Measurements from ENCODE around the gene SPRR2B. TPM values are rescaled to one million over a fixed set of nuclear protein-coding genes. Genes with fewer than 3 reads are reported as not detected.
"Not testable (repeated sequence)": the region's sequence is repeated elsewhere in the genome, so short reads cannot be mapped to it uniquely, and the experiment has no call there.

The SPRR2B gene
- not detected for total RNA-seq

GRCh38 chr1:153071511-153071910 is at the start of gene SPRR2B:
SPRR2B (minus strand) TSS chr1:153071611; CDS start chr1:153070839, 772 bp downstream.
- ChIA-PET POLR2A (no interaction called here), CTCF (no interaction called here)
- DNase-seq = no peak
- no peaks in the 10 kb centered on the region for H3K36me3 Mint-ChIP-seq (ENCODE audit: low read depth)
- no peak within 1 kb of the TSS for H3K4me3 Mint-ChIP-seq
- ATAC-seq = no peak
- H3K4me1 Mint-ChIP-seq = no peaks in the 10 kb centered on the region
- intact Hi-C loops (cut with DNase I, micrococcal nuclease) = no loop called here
- peaks cover 7% of the 10 kb centered on the region for H3K27me3 Mint-ChIP-seq
- no peak within 1 kb of the TSS for H3K27ac Mint-ChIP-seq
- H3K9me3 Mint-ChIP-seq (ENCODE audit: low read depth) = no peaks in the 10 kb centered on the region

- peaks cover 8% of the 10 kb centered on the region for H3K9me3 Mint-ChIP-seq (ENCODE audit: low read depth)
- CTCF ChIA-PET = no interaction called here
- POLR2A ChIA-PET = no interaction called here
- H3K27ac Mint-ChIP-seq = no peak overlapping the region
- DNase-seq (no peak), ATAC-seq (no peak)
- intact Hi-C loops (cut with DNase I, micrococcal nuclease) = no loop called here
- no peaks in the 10 kb centered on the region for H3K4me1 Mint-ChIP-seq
- peaks cover 12% of the 10 kb centered on the region for H3K27me3 Mint-ChIP-seq
- no peaks in the 10 kb centered on the region for H3K36me3 Mint-ChIP-seq (ENCODE audit: low read depth)
- H3K4me3 Mint-ChIP-seq = no peak overlapping the region
Measured at GRCh38 chr1:153120945-153121344, 49.5 kb upstream of the SPRR2B start.

- no peak overlapping the region for H3K4me3 Mint-ChIP-seq
- peaks cover 22% of the 10 kb centered on the region for H3K27me3 Mint-ChIP-seq
- DNase-seq (no peak), ATAC-seq (no peak)
- ChIA-PET POLR2A (no interaction called here), CTCF (interaction anchor here (0.8 kb wide), 1 partner anchor 169 kb away, joined by 3 read pairs; no protein-coding TSS in a partner anchor)
- H3K36me3 Mint-ChIP-seq (ENCODE audit: low read depth) = no peaks in the 10 kb centered on the region
- intact Hi-C loops (cut with DNase I, micrococcal nuclease) = no loop called here
- H3K27ac Mint-ChIP-seq = no peak overlapping the region
- peaks cover 2% of the 10 kb centered on the region for H3K9me3 Mint-ChIP-seq (ENCODE audit: low read depth)
- H3K4me1 Mint-ChIP-seq = no peaks in the 10 kb centered on the region
Measured at GRCh38 chr1:153119491-153119971, 48.1 kb upstream of the SPRR2B start.

DNA sequence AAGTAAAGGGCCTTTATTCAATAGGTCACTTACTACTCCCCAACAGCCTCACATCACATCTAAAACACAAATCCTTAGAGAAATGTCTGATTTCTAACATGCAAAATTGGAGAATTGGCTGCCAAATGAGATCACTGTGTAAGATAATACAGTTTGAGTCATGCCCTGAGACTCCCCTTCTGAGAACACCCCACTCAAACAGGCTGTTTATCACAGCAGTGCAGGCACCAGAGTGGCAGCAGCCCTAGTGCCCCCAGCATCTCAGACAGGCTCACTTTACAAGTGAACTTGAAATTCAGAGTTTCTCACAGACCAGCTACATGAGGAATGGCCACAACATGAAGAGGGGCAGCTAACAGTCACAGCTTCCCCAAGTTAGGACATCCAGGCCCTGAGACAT is 43.9 kb upstream of the SPRR2B start:
- intact Hi-C loops (cut with DNase I, micrococcal nuclease); H3K36me3 Mint-ChIP-seq (ENCODE audit: low read depth); H3K27ac Mint-ChIP-seq; H3K9me3 Mint-ChIP-seq (ENCODE audit: low read depth); H3K4me3 Mint-ChIP-seq; POLR2A ChIA-PET; DNase-seq; H3K4me1 Mint-ChIP-seq; ATAC-seq: not testable (repeated sequence)
- H3K27me3 Mint-ChIP-seq = peaks cover 23% of the 10 kb centered on the region
- CTCF ChIA-PET = interaction anchor here (0.6 kb wide), 1 partner anchor 94 kb away, joined by 4 read pairs; no protein-coding TSS in a partner anchor

GRCh38 chr1:153113416-153113815 is 42.0 kb upstream of the SPRR2B start, which contains the start of gene SPRR2F:
SPRR2F (minus strand) TSS chr1:153113516; CDS start chr1:153112733, 783 bp downstream.
- Mint-ChIP-seq H3K4me3 (no peak within 1 kb of the TSS), H3K9me3 (ENCODE audit: low read depth) (no peaks in the 10 kb centered on the region), H3K27me3 (peaks cover 18% of the 10 kb centered on the region), H3K4me1 (no peaks in the 10 kb centered on the region), H3K27ac (no peak within 1 kb of the TSS), H3K36me3 (ENCODE audit: low read depth) (no peaks in the 10 kb centered on the region)
- intact Hi-C loops (cut with DNase I, micrococcal nuclease) = no loop called here
- DNase-seq (no peak), ATAC-seq (no peak)
- POLR2A ChIA-PET = no interaction called here
- CTCF ChIA-PET = no interaction called here

DNA sequence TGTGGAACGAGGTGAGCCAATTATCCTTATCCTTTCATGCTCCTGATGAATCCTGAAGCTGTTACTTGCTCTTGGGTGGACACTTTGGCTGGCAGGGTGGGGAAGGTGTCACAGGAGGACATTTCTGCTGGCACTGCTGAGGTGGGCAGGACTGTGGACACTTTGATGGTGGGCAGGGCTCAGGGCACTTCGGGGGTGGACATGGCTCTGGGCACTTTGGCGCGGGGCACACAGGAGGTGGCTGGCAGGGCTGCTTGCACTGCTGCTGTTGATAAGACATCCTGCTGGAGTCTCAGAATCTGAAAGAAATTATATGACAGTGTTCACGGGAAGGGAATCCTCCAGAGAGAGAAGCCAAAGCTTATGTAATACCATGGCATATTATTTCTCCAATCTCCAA is 41.0 kb upstream of the SPRR2B start:
- not testable (repeated sequence) for ATAC-seq

DNA sequence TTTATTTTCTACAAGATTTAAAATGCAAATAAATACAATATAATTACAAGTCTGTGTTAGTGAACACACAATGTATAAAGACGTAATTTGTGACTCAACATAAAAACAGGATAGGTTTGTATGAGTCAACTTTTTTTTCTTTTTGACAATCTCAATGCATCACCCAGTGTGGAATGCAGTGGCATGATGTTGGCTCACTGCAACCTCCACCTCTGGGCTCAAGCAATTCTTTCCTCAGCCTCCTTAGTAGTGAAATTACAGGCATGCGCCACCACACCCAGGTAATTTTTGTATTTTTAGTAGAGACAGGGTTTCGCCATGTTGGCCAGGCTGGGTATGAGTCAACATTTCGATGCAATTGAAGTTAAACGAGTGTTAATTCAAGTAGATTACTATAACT is 28.8 kb upstream of the SPRR2B start:
- POLR2A ChIA-PET = no interaction called here
- Mint-ChIP-seq H3K4me1 (no peaks in the 10 kb centered on the region), H3K27me3 (peaks cover 26% of the 10 kb centered on the region), H3K9me3 (ENCODE audit: low read depth) (no peaks in the 10 kb centered on the region), H3K4me3 (no peak overlapping the region), H3K36me3 (ENCODE audit: low read depth) (no peaks in the 10 kb centered on the region), H3K27ac (no peak overlapping the region)
- ATAC-seq (no peak), DNase-seq (no peak)
- CTCF ChIA-PET = no interaction called here
- intact Hi-C loops (cut with DNase I, micrococcal nuclease) = no loop called here

More for the DNA sequence above, 41.0 kb upstream of the SPRR2B start:
- H3K4me3 Mint-ChIP-seq; CTCF ChIA-PET; intact Hi-C loops (cut with DNase I, micrococcal nuclease); H3K9me3 Mint-ChIP-seq (ENCODE audit: low read depth); POLR2A ChIA-PET; H3K36me3 Mint-ChIP-seq (ENCODE audit: low read depth); H3K27ac Mint-ChIP-seq; DNase-seq; H3K4me1 Mint-ChIP-seq: not testable (repeated sequence)
- peaks cover 20% of the 10 kb centered on the region for H3K27me3 Mint-ChIP-seq

- no peaks in the 10 kb centered on the region for H3K9me3 Mint-ChIP-seq (ENCODE audit: low read depth)
- no peak for DNase-seq
- H3K4me3 Mint-ChIP-seq = no peak overlapping the region
- intact Hi-C loops (cut with DNase I, micrococcal nuclease) = no loop called here
- no peak for ATAC-seq
- H3K36me3 Mint-ChIP-seq (ENCODE audit: low read depth) = no peaks in the 10 kb centered on the region
- CTCF ChIA-PET = no interaction called here
- peaks cover 26% of the 10 kb centered on the region for H3K27me3 Mint-ChIP-seq
- POLR2A ChIA-PET = no interaction called here
- no peaks in the 10 kb centered on the region for H3K4me1 Mint-ChIP-seq
- H3K27ac Mint-ChIP-seq = no peak overlapping the region
Measured at GRCh38 chr1:153099461-153100045, 28.1 kb upstream of the SPRR2B start.

DNA sequence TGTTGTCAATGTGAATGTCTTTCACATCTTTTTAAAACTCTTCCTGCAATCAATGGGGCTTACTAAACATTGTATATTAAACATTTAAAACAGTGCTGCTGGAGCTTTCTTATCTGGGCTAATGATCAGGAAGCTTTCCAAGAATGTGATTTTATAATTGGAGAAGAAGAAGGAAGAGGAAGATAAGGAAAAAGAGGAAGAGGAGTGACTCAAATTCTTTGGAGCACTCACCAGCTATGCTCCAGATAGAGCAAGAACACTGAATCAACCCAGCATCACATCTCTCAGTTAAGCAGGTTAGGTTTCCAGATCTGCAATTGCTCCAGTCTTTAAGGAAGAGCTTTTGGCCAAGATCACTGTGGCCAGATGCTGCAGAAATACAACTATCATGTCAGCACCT is 24.4 kb upstream of the SPRR2B start:
- Mint-ChIP-seq H3K27me3 (peaks cover 17% of the 10 kb centered on the region), H3K4me1 (no peaks in the 10 kb centered on the region), H3K27ac (no peak overlapping the region), H3K4me3 (no peak overlapping the region), H3K36me3 (ENCODE audit: low read depth) (no peaks in the 10 kb centered on the region), H3K9me3 (ENCODE audit: low read depth) (no peaks in the 10 kb centered on the region)
- POLR2A ChIA-PET = no interaction called here
- ATAC-seq = no peak
- DNase-seq = no peak
- intact Hi-C loops (cut with DNase I, micrococcal nuclease) = no loop called here
- CTCF ChIA-PET = no interaction called here

DNA sequence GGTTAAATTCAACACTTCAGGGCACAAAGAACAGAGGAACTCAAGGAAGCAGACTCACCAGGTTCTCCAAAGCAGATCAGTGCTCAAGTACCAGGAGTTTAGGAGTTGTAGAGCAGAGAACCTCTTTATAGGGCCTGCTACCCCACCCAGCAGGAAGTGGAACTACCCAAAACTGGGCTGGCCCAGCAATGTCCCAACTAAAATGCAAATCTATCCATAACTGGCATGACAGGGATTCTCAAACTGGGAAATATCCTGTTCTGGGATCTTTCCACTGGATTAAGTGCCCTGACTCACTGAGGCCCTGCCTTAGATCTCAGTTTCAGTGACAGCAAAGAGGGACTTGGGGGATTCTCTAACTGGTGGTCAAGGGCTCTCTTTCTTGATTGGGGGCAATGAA is 23.0 kb upstream of the SPRR2B start, which contains the start of gene SPRR2E:
Gene SPRR2E, minus strand, starts transcription at position 101 of the 400 bp plus-strand sequence. CDS start 775 bp downstream, outside the sequence.
- Mint-ChIP-seq H3K27me3 (peaks cover 14% of the 10 kb centered on the region), H3K4me3 (no peak within 1 kb of the TSS), H3K27ac (no peak within 1 kb of the TSS), H3K9me3 (ENCODE audit: low read depth) (no peaks in the 10 kb centered on the region), H3K36me3 (ENCODE audit: low read depth) (no peaks in the 10 kb centered on the region), H3K4me1 (no peaks in the 10 kb centered on the region)
- intact Hi-C loops (cut with DNase I, micrococcal nuclease) = no loop called here
- CTCF ChIA-PET = no interaction called here
- POLR2A ChIA-PET = no interaction called here
- no peak for ATAC-seq
- DNase-seq = no peak

GRCh38 chr1:153087652-153088051 is 16.2 kb upstream of the SPRR2B start:
- DNase-seq = no peak
- H3K9me3 Mint-ChIP-seq (ENCODE audit: low read depth) = no peaks in the 10 kb centered on the region
- intact Hi-C loops (cut with DNase I, micrococcal nuclease) = no loop called here
- no peak for ATAC-seq
- no peak overlapping the region for H3K4me3 Mint-ChIP-seq
- ChIA-PET POLR2A (no interaction called here), CTCF (no interaction called here)
- no peak overlapping the region for H3K27ac Mint-ChIP-seq
- peaks cover 20% of the 10 kb centered on the region for H3K27me3 Mint-ChIP-seq
- H3K4me1 Mint-ChIP-seq = no peaks in the 10 kb centered on the region
- no peaks in the 10 kb centered on the region for H3K36me3 Mint-ChIP-seq (ENCODE audit: low read depth)

GRCh38 chr1:153081736-153082135 is 10.3 kb upstream of the SPRR2B start:
- Mint-ChIP-seq H3K9me3 (ENCODE audit: low read depth) (peaks cover 8% of the 10 kb centered on the region), H3K4me3 (no peak overlapping the region), H3K27ac (no peak overlapping the region), H3K4me1 (no peaks in the 10 kb centered on the region), H3K27me3 (peaks cover 20% of the 10 kb centered on the region), H3K36me3 (ENCODE audit: low read depth) (peaks cover 3% of the 10 kb centered on the region)
- ChIA-PET POLR2A (no interaction called here), CTCF (no interaction called here)
- DNase-seq = no peak
- intact Hi-C loops (cut with DNase I, micrococcal nuclease) = no loop called here
- ATAC-seq = no peak

Data from activated CD4-positive, alpha-beta T cell treated with anti-CD3 and anti-CD28 coated beads for 36 hours (primary cell).